CD4-positive, alpha-beta T cell treated with Interleukin-4 for 4 hours (primary cell): Measurements from ENCODE around the gene LONP1.

Experiments
- DNase-seq: peaks from one replicate; pipeline ENCODE4 v3.0.0-alpha.2; 2020

LONP1 gene

DNA sequence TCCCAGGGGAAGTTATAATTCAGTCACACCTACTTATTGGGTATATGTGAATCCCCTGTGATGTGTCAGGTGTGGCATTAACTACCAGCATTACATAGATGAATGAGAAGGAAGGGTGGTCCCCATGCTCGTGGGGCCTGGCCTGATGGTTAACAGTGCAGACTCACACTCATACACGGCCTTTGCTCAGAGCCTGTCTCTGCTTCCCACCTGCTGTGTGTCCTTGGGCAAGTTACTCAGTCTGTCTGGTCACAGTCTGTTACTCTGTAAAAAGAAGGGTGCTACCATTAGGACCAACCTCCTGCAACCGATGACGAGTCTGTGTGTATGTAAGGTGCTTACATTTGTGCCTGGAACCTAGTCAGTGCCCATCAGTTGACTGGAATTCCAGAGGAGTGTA, 73.2 kb downstream of the LONP1 start:
- DNase-seq: no peak

DNA sequence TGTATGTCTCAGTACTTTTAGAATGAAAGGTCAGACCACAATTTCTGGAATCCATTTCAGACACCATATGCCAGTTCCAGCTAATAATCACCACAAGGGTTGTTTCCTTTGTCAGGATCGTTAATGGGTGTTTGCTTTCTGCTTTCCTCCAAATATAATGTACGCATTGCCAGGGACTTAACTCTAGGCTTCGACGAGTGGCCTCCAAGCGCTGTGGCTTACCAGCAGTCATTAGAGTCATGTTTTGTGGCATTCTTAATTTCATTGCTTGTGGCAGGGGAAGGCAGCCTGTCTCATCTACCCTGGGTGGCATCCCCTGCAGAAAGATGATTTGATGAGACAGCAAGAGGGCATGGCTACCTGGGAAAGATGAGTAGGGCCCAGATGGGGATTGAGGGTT, 74.5 kb downstream of the LONP1 start:
- no peak for DNase-seq

DNA sequence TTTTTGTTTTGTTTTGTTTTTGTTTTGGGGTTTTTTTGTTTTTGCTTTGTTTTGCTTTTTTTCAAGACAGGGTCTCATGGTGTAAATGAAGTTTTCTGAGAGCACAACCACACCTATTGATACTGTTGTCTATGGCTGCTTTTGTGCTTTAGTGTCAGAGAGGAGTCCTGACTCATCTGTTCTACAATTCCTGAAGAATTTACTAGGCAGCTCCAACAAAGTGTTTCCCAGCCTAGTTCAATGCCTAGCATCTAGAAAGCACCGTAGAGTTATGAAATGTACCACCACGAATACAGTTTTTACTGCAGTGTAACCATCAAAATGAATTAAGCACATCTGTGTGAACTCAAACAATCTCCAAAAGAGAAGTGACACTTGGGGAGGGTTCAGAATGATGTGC, 75.9 kb downstream of the LONP1 start:
- no peak for DNase-seq

DNA sequence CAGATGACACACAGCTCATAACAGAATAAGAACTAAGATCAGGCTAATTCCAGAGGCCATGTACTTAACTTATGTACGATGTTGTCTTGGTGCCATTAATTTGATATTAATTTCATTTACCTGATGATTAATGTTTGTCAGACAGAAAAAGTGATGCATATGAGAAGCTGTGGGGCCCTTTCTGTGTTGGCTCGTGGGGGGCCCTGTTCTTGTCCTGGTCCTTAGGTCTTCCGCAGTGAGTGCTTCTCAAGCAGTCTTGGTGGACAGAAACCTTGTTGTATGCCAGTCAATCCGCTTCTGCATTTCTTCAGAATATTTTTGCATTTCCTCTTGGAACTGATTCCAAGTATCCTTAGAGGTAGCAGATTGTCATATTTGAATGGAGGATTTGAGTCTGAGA, 76.9 kb downstream of the LONP1 start:
- DNase-seq: no peak

DNA sequence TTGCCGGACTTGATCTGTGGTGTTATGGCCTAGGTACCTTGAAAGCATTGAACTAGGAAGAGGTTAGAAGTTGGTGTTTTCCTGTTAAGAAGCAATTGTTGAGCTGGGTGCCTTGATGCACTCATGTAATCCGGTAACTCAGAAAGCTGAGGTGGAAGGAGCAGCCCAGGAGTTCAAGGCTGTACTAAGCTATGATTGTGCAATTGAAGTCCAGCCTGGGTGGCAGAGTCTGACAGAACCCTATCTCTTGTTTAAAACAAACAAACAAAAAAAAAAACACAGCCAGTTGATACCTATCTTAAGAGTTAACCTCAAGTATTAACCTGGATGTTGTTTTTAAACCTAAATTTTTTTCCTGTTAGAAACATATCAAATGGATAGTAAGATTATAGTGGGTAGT, 77.7 kb downstream of the LONP1 start:
- DNase-seq: no peak
